ENCODE results near the gene CDH20. TPM values are rescaled to one million over a fixed set of nuclear protein-coding genes. Genes with fewer than 3 reads are reported as not detected.
A peak's percentile ranks its signal among the peaks of the same experiment; 100 is the strongest.

The CDH20 gene
- total RNA-seq, 1 experiment from 2014 or later, result not detected

- DNase-seq, result no peak
- no peaks in the 10 kb centered on the region for H3K4me1 Mint-ChIP-seq (ENCODE audit: low read depth, unreplicated experiment)
- no TSS peak for BruUV-seq (replicated peaks)
- CTCF ChIA-PET, result no interaction called here
- no peaks in the 10 kb centered on the region for H3K36me3 Mint-ChIP-seq (ENCODE audit: insufficient read depth, unreplicated experiment)
- H3K27me3 Mint-ChIP-seq (ENCODE audit: unreplicated experiment), result peaks cover 7% of the 10 kb centered on the region
- intact Hi-C loops (cut with micrococcal nuclease; ENCODE audit: unreplicated experiment), result no loop called here
- TF ChIP-seq CTCF (IDR thresholded peaks at IDR 0.05; ENCODE audit: unreplicated experiment), result no peak
- H3K27ac Mint-ChIP-seq (ENCODE audit: unreplicated experiment), result no peak overlapping the region
- H3K9me3 Mint-ChIP-seq (ENCODE audit: low read depth, unreplicated experiment), result no peaks in the 10 kb centered on the region
- H3K4me3 Mint-ChIP-seq (ENCODE audit: low read depth, unreplicated experiment), result no peak overlapping the region
These were observed 156.1 kb downstream of the CDH20 start for GRCh38 chr18:61489334-61489733.

GRCh38 chr18:61496374-61496773 is 163.1 kb downstream of the CDH20 start:
- no peaks in the 10 kb centered on the region for H3K9me3 Mint-ChIP-seq (ENCODE audit: low read depth, unreplicated experiment)
- H3K27ac Mint-ChIP-seq (ENCODE audit: unreplicated experiment), result no peak overlapping the region
- H3K36me3 Mint-ChIP-seq (ENCODE audit: insufficient read depth, unreplicated experiment), result no peaks in the 10 kb centered on the region
- intact Hi-C loops (cut with micrococcal nuclease; ENCODE audit: unreplicated experiment), result no loop called here
- CTCF ChIA-PET, result no interaction called here
- H3K27me3 Mint-ChIP-seq (ENCODE audit: unreplicated experiment), result no peaks in the 10 kb centered on the region
- DNase-seq, result no peak
- no peak overlapping the region for H3K4me3 Mint-ChIP-seq (ENCODE audit: low read depth, unreplicated experiment)
- no peak for TF ChIP-seq CTCF (IDR thresholded peaks at IDR 0.05; ENCODE audit: unreplicated experiment)
- H3K4me1 Mint-ChIP-seq (ENCODE audit: low read depth, unreplicated experiment), result no peaks in the 10 kb centered on the region
- no TSS peak for BruUV-seq (replicated peaks)

DNA sequence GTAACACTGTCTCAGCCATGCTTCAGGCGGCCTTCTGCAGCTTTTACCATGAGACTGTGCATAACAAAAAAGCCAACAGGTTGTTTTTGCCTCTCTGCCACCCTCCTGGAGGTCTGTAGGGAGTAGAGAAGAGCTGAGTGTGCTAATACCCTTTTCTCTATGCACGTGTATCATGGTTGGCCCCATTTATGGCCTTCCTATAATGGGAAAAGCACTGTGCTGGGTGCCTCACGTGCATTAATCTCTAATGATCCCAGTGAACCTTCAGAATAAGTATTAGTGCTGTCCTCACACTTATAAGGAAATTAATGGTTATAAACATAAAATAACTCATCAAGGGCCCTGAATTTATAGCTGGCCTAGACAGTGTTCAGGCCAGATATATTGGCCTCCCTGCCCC is 164.2 kb downstream of the CDH20 start:
- BruUV-seq (replicated peaks), result no TSS peak
- H3K9me3 Mint-ChIP-seq (ENCODE audit: low read depth, unreplicated experiment), result no peaks in the 10 kb centered on the region
- DNase-seq, result no peak
- no peak overlapping the region for H3K4me3 Mint-ChIP-seq (ENCODE audit: low read depth, unreplicated experiment)
- H3K4me1 Mint-ChIP-seq (ENCODE audit: low read depth, unreplicated experiment), result no peaks in the 10 kb centered on the region
- H3K36me3 Mint-ChIP-seq (ENCODE audit: insufficient read depth, unreplicated experiment), result no peaks in the 10 kb centered on the region
- no peaks in the 10 kb centered on the region for H3K27me3 Mint-ChIP-seq (ENCODE audit: unreplicated experiment)
- no peak overlapping the region for H3K27ac Mint-ChIP-seq (ENCODE audit: unreplicated experiment)
- intact Hi-C loops (cut with micrococcal nuclease; ENCODE audit: unreplicated experiment), result no loop called here
- CTCF ChIA-PET, result interaction anchor here (0.7 kb wide), 1 partner anchor 366 kb away, joined by 3 read pairs; no protein-coding TSS in a partner anchor
- TF ChIP-seq CTCF (IDR thresholded peaks at IDR 0.05; ENCODE audit: unreplicated experiment), result no peak

- H3K36me3 Mint-ChIP-seq (ENCODE audit: insufficient read depth, unreplicated experiment), result no peaks in the 10 kb centered on the region
- H3K4me1 Mint-ChIP-seq (ENCODE audit: low read depth, unreplicated experiment), result peaks cover 15% of the 10 kb centered on the region
- BruUV-seq (replicated peaks), result no TSS peak
- no peak overlapping the region for H3K4me3 Mint-ChIP-seq (ENCODE audit: low read depth, unreplicated experiment)
- TF ChIP-seq CTCF (IDR thresholded peaks at IDR 0.05; ENCODE audit: unreplicated experiment), result peak; percentile 54
- intact Hi-C loops (cut with micrococcal nuclease; ENCODE audit: unreplicated experiment), result loop anchor here (1.0 to 2.0 kb wide), 4 partner anchors 180 to 818 kb away; no protein-coding TSS in a partner anchor
- peaks cover 17% of the 10 kb centered on the region for H3K27me3 Mint-ChIP-seq (ENCODE audit: unreplicated experiment)
- no peaks in the 10 kb centered on the region for H3K9me3 Mint-ChIP-seq (ENCODE audit: low read depth, unreplicated experiment)
- DNase-seq, result peak; percentile 60
- CTCF ChIA-PET, result interaction anchor here (0.6 to 1.6 kb wide), 10 partner anchors 38 to 694 kb away, joined by 3 to 44 read pairs (median 3); no protein-coding TSS in a partner anchor
- no peak overlapping the region for H3K27ac Mint-ChIP-seq (ENCODE audit: unreplicated experiment)
These were observed 169.2 kb downstream of the CDH20 start for GRCh38 chr18:61502472-61502871.

All from Calu3 (cell line).